Keratinocyte (primary cell): ENCODE results near the gene MERTK.

Source experiments
- CTCF ChIP-seq, 3 experiments: IDR thresholded peaks in 1 of 3; conservative IDR thresholded peaks in 1 of 3; optimal IDR thresholded peaks in 1 of 3; 2 replicates in 2 of 3; 3 replicates in 1 of 3; pipeline versions ENCODE3 to v1.5.1; 2011; ENCODE audit warnings: low read length in 3 of 3, mild to moderate bottlenecking in 3 of 3, moderate library complexity in 2 of 3, control low read depth in 1 of 3, inconsistent platforms in 1 of 3; ENCODE audit not compliant: insufficient read depth in 2 of 3; ENCODE audit errors: extremely low read depth in 1 of 3
- EZH2 ChIP-seq: IDR thresholded peaks from one replicate; pipeline ENCODE4 v1.6.1; 2012; ENCODE audit warnings: inconsistent platforms, mild to moderate bottlenecking, low read length, moderate library complexity

- no peak for TF ChIP-seq EZH2
- TF ChIP-seq CTCF (optimal IDR thresholded peaks at IDR 0.05 in 1 of 3, IDR thresholded peaks at IDR 0.05 in 1 of 3, conservative IDR thresholded peaks at IDR 0.05 in 1 of 3; ENCODE audit: extremely low read depth in 1 of 3, insufficient read depth in 2 of 3, low read length in 3 of 3): peak in 2 of 3 experiments; percentile 0 to 7
Observed at GRCh38 chr2:112032689-112033465, 134.5 kb downstream of the MERTK start.
